ENCODE data around the gene ASPM.

Gene ASPM

GRCh38 chr1:197146101-197147095 lies at the start of gene ASPM:
ASPM (minus strand) TSS chr1:197146669; CDS start chr1:197146437, 232 bp downstream.
- DNase-seq: peak; percentile 84

GRCh38 chr1:197195100-197195499 lies 48.6 kb upstream of the ASPM start:
- no peak for DNase-seq

GRCh38 chr1:197184190-197184589 lies 37.7 kb upstream of the ASPM start:
- no peak for DNase-seq

GRCh38 chr1:197183195-197183748 lies 36.8 kb upstream of the ASPM start:
- no peak for DNase-seq

GRCh38 chr1:197182716-197183115 lies 36.2 kb upstream of the ASPM start:
- no peak for DNase-seq

GRCh38 chr1:197181982-197182381 lies 35.5 kb upstream of the ASPM start:
- DNase-seq: no peak

- DNase-seq: peak; percentile 31
These were observed 33.9 kb upstream of the ASPM start for GRCh38 chr1:197180252-197180878.

GRCh38 chr1:197178998-197179397 lies 32.5 kb upstream of the ASPM start:
- no peak for DNase-seq

- DNase-seq: no peak
These were observed 28.3 kb upstream of the ASPM start for GRCh38 chr1:197174818-197175217.

- no peak for DNase-seq
These were observed 27.4 kb upstream of the ASPM start for GRCh38 chr1:197173571-197174507.

GRCh38 chr1:197171531-197171930 lies 25.1 kb upstream of the ASPM start:
- DNase-seq: peak; percentile 10

- DNase-seq: peak; percentile 5
These were observed 24.1 kb upstream of the ASPM start for GRCh38 chr1:197170538-197170937.

GRCh38 chr1:197159461-197159860 lies 13.0 kb upstream of the ASPM start:
- DNase-seq: no peak

GRCh38 chr1:197156692-197157091 lies 10.2 kb upstream of the ASPM start:
- no peak for DNase-seq

GRCh38 chr1:197152662-197153061 lies 6.2 kb upstream of the ASPM start:
- DNase-seq: no peak

GRCh38 chr1:197151185-197151584 lies 4.7 kb upstream of the ASPM start:
- no peak for DNase-seq

- no peak for DNase-seq
These were observed 4.0 kb upstream of the ASPM start for GRCh38 chr1:197150336-197151005.

GRCh38 chr1:197149340-197149739 lies 2.9 kb upstream of the ASPM start:
- no peak for DNase-seq

GRCh38 chr1:197145446-197146024 lies 934 bp downstream of the ASPM start:
- DNase-seq: no peak

GRCh38 chr1:197144570-197145325 lies 1.7 kb downstream of the ASPM start:
- DNase-seq: no peak

- DNase-seq: no peak
These were observed 3.2 kb downstream of the ASPM start for GRCh38 chr1:197143276-197143675.

Measured in SHP77 treated with DMSO at 0.1 percent for 48 hours (cell line).